Measurements from ENCODE around the gene LCTL. TPM values are rescaled to one million over a fixed set of nuclear protein-coding genes. Genes with fewer than 3 reads are reported as not detected.
"Not testable (repeated sequence)": the region's sequence is repeated elsewhere in the genome, so short reads cannot be mapped to it uniquely, and the experiment has no call there.

Gene LCTL
- total and polyA plus RNA-seq, 7 experiments from 2014 or later, result not detected

DNA sequence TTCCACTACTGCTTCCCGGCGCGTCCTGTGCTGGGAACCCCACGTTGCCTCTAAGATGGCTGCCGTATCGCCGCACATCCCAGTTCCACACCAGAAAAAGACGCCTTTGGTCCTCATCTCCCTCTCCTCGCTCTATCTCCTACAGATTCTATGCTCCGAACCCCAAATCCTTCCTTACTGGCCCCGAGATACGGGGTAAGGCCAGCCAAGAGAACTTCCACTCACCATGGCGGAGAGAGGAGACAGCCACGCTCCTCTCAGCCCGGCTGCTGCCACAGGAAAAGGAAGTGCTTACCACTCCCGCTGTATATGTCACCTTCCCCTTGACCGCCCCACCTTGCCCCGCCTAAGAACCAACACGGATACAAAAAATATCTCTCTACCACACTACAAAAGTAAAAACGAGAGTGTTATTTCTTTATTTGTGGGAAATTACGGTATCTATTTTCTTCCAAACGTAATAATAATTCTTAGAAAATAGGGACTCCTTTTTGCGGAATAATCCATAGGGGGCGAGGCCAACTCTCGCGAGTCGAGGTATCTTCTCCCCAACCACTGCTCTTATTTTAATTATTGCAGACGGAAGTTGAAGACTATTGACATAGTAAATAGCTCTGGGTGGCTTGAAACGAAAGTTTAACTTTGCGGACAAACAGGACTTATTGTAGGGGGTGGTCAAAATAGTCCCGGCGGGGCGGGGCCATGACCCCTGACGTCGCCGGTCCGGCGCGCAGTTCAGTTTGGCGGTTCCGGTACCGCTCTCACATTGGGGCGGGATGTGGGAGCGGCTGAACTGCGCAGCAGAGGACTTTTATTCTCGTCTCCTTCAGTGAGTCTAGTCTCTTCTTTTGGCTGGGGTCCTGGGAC lies 61.0 kb downstream of the LCTL start, which contains the start of the genes RPL4 and ZWILCH:
TSS of gene RPL4 (minus strand) at position 293 of the 867 bp plus-strand sequence. CDS start at position 228, 65 bp downstream.
TSS of gene ZWILCH (plus strand) at position 764 of the 867 bp plus-strand sequence. CDS start at position 777, 13 bp downstream.
- H3K4me3 Mint-ChIP-seq, result peak within 1 kb of the TSS; percentile 90 to 100 (median 100)
- no peaks in the 10 kb centered on the region for H3K9me3 Mint-ChIP-seq

DNA sequence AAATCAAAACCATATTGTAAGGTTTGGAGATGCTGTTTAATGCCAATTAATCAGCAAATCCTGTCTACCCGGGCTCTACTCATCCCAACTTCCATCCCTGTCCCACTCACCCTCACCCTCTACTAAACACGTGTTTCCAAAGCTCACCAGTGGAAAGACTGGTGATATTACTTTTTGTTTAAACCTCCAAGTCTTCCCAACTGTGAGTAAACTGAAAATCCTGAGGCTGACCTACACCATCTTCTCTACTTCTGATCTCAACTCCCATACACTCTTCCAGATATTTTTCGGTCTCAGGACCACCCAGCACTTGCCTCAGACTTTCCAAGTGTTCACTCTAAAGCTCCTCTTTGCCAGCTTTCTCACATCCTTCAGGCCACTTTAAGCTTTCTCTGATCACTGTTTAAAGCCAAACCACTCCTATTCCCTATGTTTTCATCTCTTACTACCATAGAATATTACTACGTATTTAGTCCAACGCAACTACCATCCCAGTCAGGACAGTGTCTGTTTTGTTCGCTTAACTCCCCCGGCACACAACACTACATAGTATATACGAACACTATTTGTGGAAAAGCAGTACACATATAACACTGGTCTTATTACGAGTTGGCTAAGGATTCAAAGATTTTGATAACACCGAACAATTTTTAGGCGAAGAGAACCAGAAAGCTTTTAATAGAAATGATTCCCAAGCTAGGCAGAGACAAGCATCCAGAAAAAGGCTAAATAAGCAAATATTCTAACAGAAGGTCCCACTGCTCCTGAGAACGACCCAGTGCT lies 61.8 kb downstream of the LCTL start:
- Mint-ChIP-seq H3K9me3 (no peaks in the 10 kb centered on the region), H3K27ac (peak overlapping the region; percentile 92 to 100 (median 99)), H3K27me3 (no peaks in the 10 kb centered on the region), H3K4me1 (peaks cover 21 to 59% (median 41%) of the 10 kb centered on the region in 7 donors), H3K36me3 (peaks cover 8 to 32% (median 29%) of the 10 kb centered on the region in 5 donors), H3K4me3 (peak overlapping the region; percentile 90 to 100 (median 100))
- Histone ChIP-seq H3K27ac (ENCODE audit: low read depth, low read length) (peak overlapping the region; percentile 93), H3K36me3 (ENCODE audit: control insufficient read depth in 2 of 3, insufficient read depth in 3 of 3, low read length in 3 of 3) (peaks cover 6 to 51% (median 41%) of the 10 kb centered on the region in 3 experiments), H3K4me3 (ENCODE audit: low read length) (peak overlapping the region; percentile 99), H3K9me3 (ENCODE audit: control insufficient read depth in 2 of 3, low read length in 3 of 3) (no peaks in the 10 kb centered on the region), H3K27me3 (ENCODE audit: control insufficient read depth in 2 of 2, insufficient read depth in 2 of 2, low read length in 2 of 2) (no peaks in the 10 kb centered on the region), H3K4me1 (ENCODE audit: control insufficient read depth in 2 of 2, insufficient read depth in 2 of 2, low read length in 2 of 2) (peaks cover 13 to 22% of the 10 kb centered on the region in 2 donors)
- intact Hi-C loops (cut with micrococcal nuclease), result loop anchor here (1.0 to 10.0 kb wide), 8 partner anchors 117 to 1773 kb away; partner anchors contain the start of genes DIS3L (in 1 of the 2), FEM1B (in 1 of the 2), MAP2K1 (in 1 of the 2) and PIAS1 (in 1 of the 2)
- ChIA-PET POLR2A (interaction anchor here (0.6 to 3.0 kb wide), 10 partner anchors 10 to 212 kb away, joined by 3 to 31 read pairs (median 6); partner anchors contain the start of gene MAP2K1), CTCF (interaction anchor here (0.7 to 1.0 kb wide), 3 partner anchors 64 to 253 kb away, joined by 3 read pairs; no protein-coding TSS in a partner anchor)
- ATAC-seq (no peak), DNase-seq (no peak)

More for the DNA sequence above, 61.0 kb downstream of the LCTL start, which contains the start of the genes RPL4 and ZWILCH:
- no peaks in the 10 kb centered on the region for H3K27me3 ChIP-seq (ENCODE audit: control insufficient read depth in 2 of 2, insufficient read depth in 2 of 2, low read length in 2 of 2)
- H3K4me3 ChIP-seq (ENCODE audit: low read length), result peak within 1 kb of the TSS; percentile 99
- peak; percentile 93 for ATAC-seq
- peaks cover 13 to 22% of the 10 kb centered on the region in 2 donors for H3K4me1 ChIP-seq (ENCODE audit: control insufficient read depth in 2 of 2, insufficient read depth in 2 of 2, low read length in 2 of 2)
- ChIA-PET CTCF (interaction anchor here (0.7 to 1.3 kb wide), 4 partner anchors 53 to 254 kb away, joined by 3 to 5 read pairs (median 4); no protein-coding TSS in a partner anchor), POLR2A (interaction anchor here (0.6 to 3.0 kb wide), 16 partner anchors 10 to 742 kb away, joined by 3 to 31 read pairs (median 4); partner anchors contain the start of gene MAP2K1)
- Mint-ChIP-seq H3K27me3 (no peaks in the 10 kb centered on the region), H3K36me3 (peaks cover 8 to 28% (median 24%) of the 10 kb centered on the region in 5 donors), H3K27ac (peak within 1 kb of the TSS; percentile 92 to 100 (median 99)), H3K4me1 (peaks cover 21 to 57% (median 41%) of the 10 kb centered on the region in 7 donors)
- peak within 1 kb of the TSS; percentile 93 for H3K27ac ChIP-seq (ENCODE audit: low read depth, low read length)
- intact Hi-C loops (cut with micrococcal nuclease), result loop anchor here (1.0 to 10.0 kb wide), 11 partner anchors 7 to 1773 kb away; partner anchors contain the start of genes SNAPC5 (in 2 of the 2), TIPIN (in 2 of the 2), DIS3L (in 1 of the 2) and FEM1B (in 1 of the 2)
- no peaks in the 10 kb centered on the region for H3K9me3 ChIP-seq (ENCODE audit: control insufficient read depth in 2 of 3, low read length in 3 of 3)
- H3K36me3 ChIP-seq (ENCODE audit: control insufficient read depth in 2 of 3, insufficient read depth in 3 of 3, low read length in 3 of 3), result peaks cover 2 to 42% (median 33%) of the 10 kb centered on the region in 3 experiments
- DNase-seq, result peak; percentile 65 to 88 (median 83)

- DNase-seq; H3K9me3 ChIP-seq (ENCODE audit: control insufficient read depth in 2 of 3, low read length in 3 of 3); CTCF ChIA-PET; H3K27me3 ChIP-seq (ENCODE audit: control insufficient read depth in 2 of 2, insufficient read depth in 2 of 2, low read length in 2 of 2); ATAC-seq; H3K27me3 Mint-ChIP-seq; H3K9me3 Mint-ChIP-seq: not testable (repeated sequence)
- peak overlapping the region; percentile 93 for H3K27ac ChIP-seq (ENCODE audit: low read depth, low read length)
- peak overlapping the region; percentile 90 to 100 (median 100) for H3K4me3 Mint-ChIP-seq
- POLR2A ChIA-PET, result interaction anchor here (0.6 to 3.0 kb wide), 7 partner anchors 9 to 211 kb away, joined by 3 to 31 read pairs (median 7); partner anchors contain the start of gene MAP2K1
- peaks cover 14 to 28% of the 10 kb centered on the region in 2 donors for H3K4me1 ChIP-seq (ENCODE audit: control insufficient read depth in 2 of 2, insufficient read depth in 2 of 2, low read length in 2 of 2)
- peaks cover 24 to 65% (median 42%) of the 10 kb centered on the region in 7 donors for H3K4me1 Mint-ChIP-seq
- peaks cover 8 to 35% (median 31%) of the 10 kb centered on the region in 5 donors for H3K36me3 Mint-ChIP-seq
- intact Hi-C loops (cut with micrococcal nuclease), result loop anchor here in 1 of 2 donors (5.0 to 10.0 kb wide), 4 partner anchors 1208 to 1774 kb away; partner anchors contain the start of genes FEM1B, PIAS1, RNU5A-1 and SPG21
- peak overlapping the region; percentile 99 for H3K4me3 ChIP-seq (ENCODE audit: low read length)
- H3K36me3 ChIP-seq (ENCODE audit: control insufficient read depth in 2 of 3, insufficient read depth in 3 of 3, low read length in 3 of 3), result peaks cover 12 to 59% (median 49%) of the 10 kb centered on the region in 3 experiments
- H3K27ac Mint-ChIP-seq, result peak overlapping the region in 7 of 9 donors; percentile 77 to 100 (median 97)
Observed at GRCh38 chr15:66503041-66503648, 62.7 kb downstream of the LCTL start.

DNA sequence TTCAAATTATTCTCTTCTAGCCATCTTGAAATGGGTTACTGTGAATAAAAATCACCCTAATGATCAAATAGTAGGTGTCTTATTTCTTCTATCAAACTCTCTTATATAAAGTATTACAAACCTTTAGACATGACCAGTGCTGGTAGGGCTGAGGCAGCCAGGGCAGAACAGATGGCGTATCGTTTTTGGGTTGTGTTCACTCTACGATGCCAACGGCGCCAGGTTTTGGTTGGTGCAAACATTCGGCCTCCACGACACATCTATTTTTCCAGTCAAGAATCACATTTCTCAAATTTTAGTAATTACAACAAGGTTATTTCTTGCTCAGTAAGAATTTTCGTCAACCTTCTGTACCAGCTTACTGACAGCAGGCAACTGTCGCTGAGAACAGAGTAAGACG lies 63.3 kb downstream of the LCTL start:
- CTCF ChIA-PET, result interaction anchor here (0.6 kb wide), 1 partner anchor 1362 kb away, joined by 3 read pairs; no protein-coding TSS in a partner anchor
- H3K36me3 ChIP-seq (ENCODE audit: control insufficient read depth in 2 of 3, insufficient read depth in 3 of 3, low read length in 3 of 3), result peaks cover 16 to 60% (median 51%) of the 10 kb centered on the region in 3 experiments

DNA sequence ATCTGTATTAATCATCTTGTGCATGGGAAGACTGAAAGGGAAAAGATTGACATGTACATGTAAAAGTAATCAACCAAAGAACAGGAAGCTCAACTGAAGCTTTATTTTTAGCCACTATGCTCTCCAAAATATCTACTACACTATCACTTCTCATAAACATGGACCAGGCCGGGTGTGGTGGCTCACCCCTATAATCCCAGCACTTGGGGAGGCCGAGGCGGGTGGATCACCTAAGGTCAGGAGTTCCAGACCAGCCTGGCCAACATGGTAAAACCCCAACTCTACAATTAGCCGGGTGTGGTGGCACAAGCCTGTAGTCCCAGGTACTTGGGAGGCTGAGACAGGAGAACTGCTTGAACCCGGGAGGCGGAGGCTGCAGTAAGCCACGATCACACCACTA lies 65.5 kb downstream of the LCTL start:
- H3K4me3 Mint-ChIP-seq; H3K27me3 ChIP-seq (ENCODE audit: control insufficient read depth in 2 of 2, insufficient read depth in 2 of 2, low read length in 2 of 2); H3K9me3 ChIP-seq (ENCODE audit: control insufficient read depth in 2 of 3, low read length in 3 of 3); H3K27me3 Mint-ChIP-seq; ATAC-seq; DNase-seq; H3K4me3 ChIP-seq (ENCODE audit: low read length); H3K27ac ChIP-seq (ENCODE audit: low read depth, low read length); H3K9me3 Mint-ChIP-seq: not testable (repeated sequence)
- intact Hi-C loops (cut with micrococcal nuclease), result loop anchor here in 1 of 2 donors (5.0 to 10.0 kb wide), 4 partner anchors 1206 to 1777 kb away; partner anchors contain the start of genes FEM1B, PIAS1, RNU5A-1 and SPG21
- Histone ChIP-seq H3K36me3 (ENCODE audit: control insufficient read depth in 2 of 3, insufficient read depth in 3 of 3, low read length in 3 of 3) (peaks cover 16 to 71% (median 51%) of the 10 kb centered on the region in 3 experiments), H3K4me1 (ENCODE audit: control insufficient read depth in 2 of 2, insufficient read depth in 2 of 2, low read length in 2 of 2) (peaks cover 27 to 36% of the 10 kb centered on the region in 2 donors)
- H3K27ac Mint-ChIP-seq, result peak overlapping the region in 8 of 9 donors; percentile 4 to 59 (median 25)
- CTCF ChIA-PET, result interaction anchor here (5.3 kb wide), 1 partner anchor 114 kb away, joined by 62 read pairs; the partner anchor contains the start of gene MAP2K1
- H3K36me3 Mint-ChIP-seq, result peaks cover 8 to 43% (median 38%) of the 10 kb centered on the region in 5 donors
- POLR2A ChIA-PET, result interaction anchor here (1.1 kb wide), 1 partner anchor 119 kb away, joined by 3 read pairs; no protein-coding TSS in a partner anchor
- H3K4me1 Mint-ChIP-seq, result peaks cover 19 to 79% (median 57%) of the 10 kb centered on the region in 7 donors

More for the DNA sequence above, 63.3 kb downstream of the LCTL start:
- Histone ChIP-seq H3K4me1 (ENCODE audit: control insufficient read depth in 2 of 2, insufficient read depth in 2 of 2, low read length in 2 of 2) (peaks cover 19 to 32% of the 10 kb centered on the region in 2 donors), H3K9me3 (ENCODE audit: control insufficient read depth in 2 of 3, low read length in 3 of 3) (no peaks in the 10 kb centered on the region), H3K27me3 (ENCODE audit: control insufficient read depth in 2 of 2, insufficient read depth in 2 of 2, low read length in 2 of 2) (no peaks in the 10 kb centered on the region), H3K4me3 (ENCODE audit: low read length) (peak overlapping the region; percentile 99), H3K27ac (ENCODE audit: low read depth, low read length) (peak overlapping the region; percentile 93)
- no peaks in the 10 kb centered on the region for H3K9me3 Mint-ChIP-seq
- POLR2A ChIA-PET, result no interaction called here
- no peak for DNase-seq
- no peak for ATAC-seq
- H3K36me3 Mint-ChIP-seq, result peaks cover 8 to 38% (median 35%) of the 10 kb centered on the region in 5 donors
- peak overlapping the region; percentile 90 to 100 (median 100) for H3K4me3 Mint-ChIP-seq
- H3K4me1 Mint-ChIP-seq, result peaks cover 25 to 72% (median 48%) of the 10 kb centered on the region in 7 donors
- H3K27me3 Mint-ChIP-seq, result no peaks in the 10 kb centered on the region
- intact Hi-C loops (cut with micrococcal nuclease), result loop anchor here in 1 of 2 donors (5.0 to 10.0 kb wide), 4 partner anchors 1208 to 1775 kb away; partner anchors contain the start of genes FEM1B, PIAS1, RNU5A-1 and SPG21
- peak overlapping the region in 5 of 9 donors; percentile 51 to 97 (median 92) for H3K27ac Mint-ChIP-seq

All from naive thymus-derived CD4-positive, alpha-beta T cell (primary cell).